Measurements from ENCODE around the gene RTKN. TPM values are rescaled to one million over a fixed set of nuclear protein-coding genes. Genes with fewer than 3 reads are reported as not detected.

Gene RTKN
- total and polyA plus RNA-seq, 2 of the 13 experiments (the other 11 are each of a cell fraction or from before 2014, with no cell fraction given) = 159 to 166 TPM

DNA sequence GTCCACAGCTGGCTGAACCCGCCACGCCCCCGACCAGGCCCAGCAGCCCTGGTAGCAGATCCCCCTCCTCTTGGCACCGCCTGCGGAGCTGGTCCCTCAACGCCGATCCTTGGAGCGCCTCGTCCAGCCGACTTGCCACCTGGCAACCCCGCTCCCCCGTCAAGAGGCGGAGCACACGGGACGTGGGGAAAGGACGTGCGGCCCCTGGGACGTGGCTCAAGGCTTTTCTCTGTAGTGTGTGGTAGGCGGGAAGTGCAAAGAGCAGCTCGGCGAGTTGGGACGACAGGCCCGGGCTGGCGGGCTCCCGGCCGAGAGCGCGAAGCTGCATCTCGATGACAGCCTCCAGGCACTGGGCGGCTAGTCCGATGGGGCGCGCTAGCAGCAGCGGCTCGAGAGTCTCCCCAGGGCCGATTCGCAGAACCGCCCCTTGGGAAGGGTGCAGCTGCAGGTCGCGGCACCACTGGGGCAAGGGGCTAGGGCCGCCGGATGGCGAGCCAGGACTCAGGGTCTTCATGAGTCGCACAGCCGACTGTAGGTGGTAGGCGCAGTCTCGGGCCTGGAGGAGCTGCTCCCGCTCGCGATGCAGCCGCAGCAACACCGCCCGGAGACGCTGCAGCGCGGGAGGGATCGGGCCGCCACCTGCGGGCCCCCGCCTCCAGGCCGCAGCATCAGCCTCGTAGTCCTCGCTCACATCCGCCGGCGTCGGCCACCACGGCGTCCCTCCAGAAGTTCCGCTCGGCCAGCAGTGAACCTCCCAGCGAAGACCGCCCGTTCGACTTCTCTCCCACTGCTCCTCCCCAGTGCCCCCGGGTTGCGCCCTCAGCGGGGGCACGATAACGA, 40.4 kb upstream of the RTKN start (continued):
- TF ChIP-seq, protein P1, sequence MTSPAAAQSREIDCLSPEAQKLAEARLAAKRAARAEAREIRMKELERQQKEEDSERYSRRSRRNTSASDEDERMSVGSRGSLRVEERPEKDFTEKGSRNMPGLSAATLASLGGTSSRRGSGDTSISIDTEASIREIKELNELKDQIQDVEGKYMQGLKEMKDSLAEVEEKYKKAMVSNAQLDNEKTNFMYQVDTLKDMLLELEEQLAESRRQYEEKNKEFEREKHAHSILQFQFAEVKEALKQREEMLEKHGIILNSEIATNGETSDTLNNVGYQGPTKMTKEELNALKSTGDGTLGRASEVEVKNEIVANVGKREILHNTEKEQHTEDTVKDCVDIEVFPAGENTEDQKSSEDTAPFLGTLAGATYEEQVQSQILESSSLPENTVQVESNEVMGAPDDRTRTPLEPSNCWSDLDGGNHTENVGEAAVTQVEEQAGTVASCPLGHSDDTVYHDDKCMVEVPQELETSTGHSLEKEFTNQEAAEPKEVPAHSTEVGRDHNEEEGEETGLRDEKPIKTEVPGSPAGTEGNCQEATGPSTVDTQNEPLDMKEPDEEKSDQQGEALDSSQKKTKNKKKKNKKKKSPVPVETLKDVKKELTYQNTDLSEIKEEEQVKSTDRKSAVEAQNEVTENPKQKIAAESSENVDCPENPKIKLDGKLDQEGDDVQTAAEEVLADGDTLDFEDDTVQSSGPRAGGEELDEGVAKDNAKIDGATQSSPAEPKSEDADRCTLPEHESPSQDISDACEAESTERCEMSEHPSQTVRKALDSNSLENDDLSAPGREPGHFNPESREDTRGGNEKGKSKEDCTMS (CRISPR knock-in tag; conservative IDR thresholded peaks at IDR 0.05) = no peak
- TF ChIP-seq RORA (CRISPR knock-in tag; IDR thresholded peaks at IDR 0.05) = no peak
- no peak for TF ChIP-seq ZNF205 (CRISPR knock-in tag; IDR thresholded peaks at IDR 0.05)
- no peak for TF ChIP-seq CHD2 (IDR thresholded peaks at IDR 0.05; ENCODE audit: low read depth, low read length)
- TF ChIP-seq ZNF616 (CRISPR knock-in tag; IDR thresholded peaks at IDR 0.05; ENCODE audit: low read depth) = peak; percentile 53; the same call in 1 of the 2 replicates
- TF ChIP-seq, protein P2, sequence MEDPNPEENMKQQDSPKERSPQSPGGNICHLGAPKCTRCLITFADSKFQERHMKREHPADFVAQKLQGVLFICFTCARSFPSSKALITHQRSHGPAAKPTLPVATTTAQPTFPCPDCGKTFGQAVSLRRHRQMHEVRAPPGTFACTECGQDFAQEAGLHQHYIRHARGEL (CRISPR knock-in tag; IDR thresholded peaks at IDR 0.05) = peak; percentile 93
- peak; percentile 80 for TF ChIP-seq ZNF883 (CRISPR knock-in tag; IDR thresholded peaks at IDR 0.05; ENCODE audit: not compliant biosample characterization)
- no peak; the same call in 1 of the 2 replicates for TF ChIP-seq ZNF713 (CRISPR knock-in tag; IDR thresholded peaks at IDR 0.05)
- no peak; the same call in 1 of the 2 replicates for TF ChIP-seq REL (CRISPR knock-in tag; conservative IDR thresholded peaks at IDR 0.05)
- TF ChIP-seq, protein P3, sequence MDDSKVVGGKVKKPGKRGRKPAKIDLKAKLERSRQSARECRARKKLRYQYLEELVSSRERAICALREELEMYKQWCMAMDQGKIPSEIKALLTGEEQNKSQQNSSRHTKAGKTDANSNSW (CRISPR knock-in tag; IDR thresholded peaks at IDR 0.05; ENCODE audit: borderline replicate concordance) = peak; percentile 84; the same call in 1 of the 2 replicates
- TF ChIP-seq KDM4B (CRISPR knock-in tag; IDR thresholded peaks at IDR 0.05) = no peak
- TF ChIP-seq ZNF44 (CRISPR knock-in tag; IDR thresholded peaks at IDR 0.05) = no peak
- no peak for TF ChIP-seq CREM (IDR thresholded peaks at IDR 0.05)
- TF ChIP-seq CREM (CRISPR knock-in tag; IDR thresholded peaks at IDR 0.05) = no peak
- TF ChIP-seq ZNF547 (CRISPR knock-in tag; IDR thresholded peaks at IDR 0.05) = peak; percentile 97
- no peak for TF ChIP-seq ZNF10 (CRISPR knock-in tag; IDR thresholded peaks at IDR 0.05; ENCODE audit: borderline replicate concordance, low read depth)
- TF ChIP-seq TCF7 (IDR thresholded peaks at IDR 0.05; ENCODE audit: low read depth) = no peak
- 0 out of 2 replicates have a peak, but pooled peaks have one; percentile 54 for TF ChIP-seq ONECUT2 (CRISPR knock-in tag; IDR thresholded peaks at IDR 0.05)
- TF ChIP-seq CENPT (CRISPR knock-in tag; IDR thresholded peaks at IDR 0.05; ENCODE audit: low read depth) = no peak
- no peak for TF ChIP-seq ARHGAP35 (CRISPR knock-in tag; IDR thresholded peaks at IDR 0.05; ENCODE audit: borderline replicate concordance)
- TF ChIP-seq SP140L (CRISPR knock-in tag; IDR thresholded peaks at IDR 0.05; ENCODE audit: borderline replicate concordance) = no peak; the same call in 1 of the 2 replicates
- TF ChIP-seq ZNF598 (CRISPR knock-in tag; IDR thresholded peaks at IDR 0.05; ENCODE audit: borderline replicate concordance) = peak; percentile 75
- 0 out of 2 replicates have a peak, but pooled peaks have one; percentile 26 for TF ChIP-seq KLF9 (CRISPR knock-in tag; IDR thresholded peaks at IDR 0.05; ENCODE audit: low read depth)
- no peak; the same call in 1 of the 2 replicates for TF ChIP-seq FLYWCH1 (CRISPR knock-in tag; IDR thresholded peaks at IDR 0.05)
- 0 out of 2 replicates have a peak, but pooled peaks have one; percentile 43 for TF ChIP-seq RNF2 (conservative IDR thresholded peaks at IDR 0.05; ENCODE audit: low read depth)
- no peak for TF ChIP-seq SMAD1 (CRISPR knock-in tag; IDR thresholded peaks at IDR 0.05; ENCODE audit: borderline replicate concordance, low read depth)
